Right lobe of liver (tissue), 6 donors: Measurements from ENCODE around the gene PCNX1. TPM values are rescaled to one million over a fixed set of nuclear protein-coding genes. Genes with fewer than 3 reads are reported as not detected.

Experiments used
- ATAC-seq, 4 donors: fragments of 200-7000 bp; cut with Tn5 transposase; one replicate each; pipeline ENCODE4 v1.9.1; 2020; ENCODE audit warnings: mild to moderate bottlenecking in 4 of 4, moderate library complexity in 4 of 4
- DNase-seq, 3 donors: peaks; one replicate each; pipeline ENCODE4 v3.0.0-alpha.2; 2020
- H3K27ac ChIP-seq, 3 donors: fragments of 200-600 bp; one replicate each; pipeline ENCODE4 v1.8.0; 2022
- H3K27me3 ChIP-seq, 2 donors: fragments of 200-600 bp; one replicate each; pipeline ENCODE4 v1.8.0; 2022
- H3K36me3 ChIP-seq, 4 donors: fragments of 200-600 bp; sonication (generic) in 1 of 4; one replicate each; pipeline versions ENCODE4 v1.5.1 to v1.8.0; 2017 to 2022; ENCODE audit warnings: control low read depth in 1 of 4
- H3K4me1 ChIP-seq, 4 donors: fragments of 200-600 bp; sonication (generic) in 1 of 4; one replicate each; pipeline versions ENCODE4 v1.5.1 to v1.8.0; 2017 to 2022; ENCODE audit warnings: control low read depth in 1 of 4
- H3K4me3 ChIP-seq, 3 donors: fragments of 200-600 bp; one replicate each; pipeline ENCODE4 v1.8.0; 2022
- H3K9me3 ChIP-seq, 4 donors: fragments of 200-600 bp; sonication (generic) in 1 of 4; one replicate each; pipeline versions ENCODE4 v1.5.1 to v1.8.0; 2017 to 2022; ENCODE audit warnings: control low read depth in 1 of 4
- POLR2A ChIP-seq: fragments of 450-650 bp; IDR thresholded peaks from one replicate; pipeline ENCODE4 v1.6.1; 2017; ENCODE audit warnings: antibody characterized with exemption, mild to moderate bottlenecking
- WGBS: methylation state at CpG from one replicate; pipeline ENCODE4 v1.1.6; 2018; ENCODE audit warnings: low coverage, low lambda C conversion rate; ENCODE audit not compliant: insufficient coverage; ENCODE audit errors: missing lambda C conversion rate; 5-methylcytosine and 5-hydroxymethylcytosine counted together
- intact Hi-C, 2 donors: fragments of 100-400 bp; cut with DNase I; formaldehyde crosslinking; loops; one replicate each; pipeline versions ENCODE4 v1.11.2 to v1.14.1; 2022
- total RNA-seq, 6 experiments: library from RNA; depleted of rRNA in 2 of 6; stranded (reverse); fragments of >200 nt in 2 of 6; fragmentation: NEBNext Ultra II Directional in 3 of 6; extraction: Animal tissue kit (Norgen Biotek cat#: 25700) in 3 of 6; gene quantifications; one replicate each; pipeline versions ENCODE4 v1.1.0 to v1.2.4, GENCODE V29; 2016 to 2023
- TF ChIP-seq, protein P1 (sequence below), 4 donors: fragments of 200-600 bp in 3 of 4; fragments of 450-650 bp in 1 of 4; IDR thresholded peaks; one replicate each; pipeline versions ENCODE4 v1.5.1 to v1.8.0; 2016 to 2022; ENCODE audit warnings: antibody characterized with exemption in 4 of 4, mild to moderate bottlenecking in 2 of 4
- donor health status: DM: no; HTN: yes; CAD: no.
- donor health status: DM: no; HTN: no; CAD: no.
- donor health status: DM: no; HTN: no; CAD: no.
- donor health status: DM: no; HTN: yes; CAD: no.
- donor health status: DM: no; HTN: yes; CAD: no.

PCNX1 gene
- total RNA-seq, 6 experiments from 2014 or later, result 25.4 to 33.2 (median 29.3) TPM

DNA sequence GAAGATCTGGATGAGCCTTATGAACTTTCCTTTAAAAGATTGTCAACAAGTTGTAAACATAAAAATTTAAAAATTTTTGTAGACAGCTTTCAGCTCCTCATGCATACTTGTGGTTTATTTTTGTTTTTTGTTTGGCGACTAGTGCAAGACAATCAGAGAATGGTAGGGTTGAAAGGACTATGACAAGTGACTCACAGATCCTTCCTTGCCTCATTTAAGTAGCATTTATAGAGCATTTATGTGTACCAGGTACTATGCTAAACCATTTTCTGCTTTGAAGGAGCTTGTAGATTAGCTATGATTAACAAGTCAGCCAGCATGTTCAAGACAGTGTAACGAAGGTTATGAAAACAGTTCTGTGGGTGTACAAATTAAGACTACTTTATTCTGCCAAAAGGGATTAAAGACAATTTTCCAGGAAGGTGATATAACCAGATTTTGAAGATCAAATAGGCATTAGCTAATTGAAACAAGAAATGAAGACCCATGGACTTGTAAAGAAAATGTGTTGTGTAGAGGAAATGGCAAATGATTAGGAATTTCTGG, 122.0 kb downstream of the PCNX1 start:
- ATAC-seq, result no peak
- TF ChIP-seq, protein P1, sequence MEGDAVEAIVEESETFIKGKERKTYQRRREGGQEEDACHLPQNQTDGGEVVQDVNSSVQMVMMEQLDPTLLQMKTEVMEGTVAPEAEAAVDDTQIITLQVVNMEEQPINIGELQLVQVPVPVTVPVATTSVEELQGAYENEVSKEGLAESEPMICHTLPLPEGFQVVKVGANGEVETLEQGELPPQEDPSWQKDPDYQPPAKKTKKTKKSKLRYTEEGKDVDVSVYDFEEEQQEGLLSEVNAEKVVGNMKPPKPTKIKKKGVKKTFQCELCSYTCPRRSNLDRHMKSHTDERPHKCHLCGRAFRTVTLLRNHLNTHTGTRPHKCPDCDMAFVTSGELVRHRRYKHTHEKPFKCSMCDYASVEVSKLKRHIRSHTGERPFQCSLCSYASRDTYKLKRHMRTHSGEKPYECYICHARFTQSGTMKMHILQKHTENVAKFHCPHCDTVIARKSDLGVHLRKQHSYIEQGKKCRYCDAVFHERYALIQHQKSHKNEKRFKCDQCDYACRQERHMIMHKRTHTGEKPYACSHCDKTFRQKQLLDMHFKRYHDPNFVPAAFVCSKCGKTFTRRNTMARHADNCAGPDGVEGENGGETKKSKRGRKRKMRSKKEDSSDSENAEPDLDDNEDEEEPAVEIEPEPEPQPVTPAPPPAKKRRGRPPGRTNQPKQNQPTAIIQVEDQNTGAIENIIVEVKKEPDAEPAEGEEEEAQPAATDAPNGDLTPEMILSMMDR (IDR thresholded peaks at IDR 0.05), result no peak
- TF ChIP-seq POLR2A, result no peak
- no peaks in the 10 kb centered on the region for H3K4me1 ChIP-seq
- H3K27me3 ChIP-seq, result no peaks in the 10 kb centered on the region
- intact Hi-C loops, result no loop called here
- no peak overlapping the region for H3K4me3 ChIP-seq
- no peak for DNase-seq
- H3K36me3 ChIP-seq, result peaks cover 0 to 19% (median 4%) of the 10 kb centered on the region in 4 donors
- no peak overlapping the region for H3K27ac ChIP-seq
- WGBS, result 93% methylated on average over 2 of the region's 2 CpGs
- H3K9me3 ChIP-seq, result no peaks in the 10 kb centered on the region

DNA sequence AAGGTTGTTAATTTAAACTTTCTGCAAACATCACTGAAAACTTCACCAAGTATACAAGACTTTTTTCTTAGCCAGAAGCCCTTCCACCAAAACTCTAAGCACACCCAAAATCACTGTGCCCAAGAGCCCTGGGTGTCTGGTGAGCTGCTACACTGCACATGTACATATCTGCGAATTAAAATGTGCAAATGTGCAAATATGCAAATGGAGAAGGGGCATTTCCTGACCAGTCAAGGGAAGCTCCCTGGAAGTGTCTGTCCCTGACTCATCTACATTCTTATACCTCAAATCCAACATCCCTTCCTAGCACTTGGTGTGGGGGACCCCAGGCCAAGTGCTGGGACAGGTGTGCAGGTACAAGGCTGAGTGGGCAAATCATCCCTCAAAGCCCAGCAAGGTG, 123.7 kb downstream of the PCNX1 start:
- intact Hi-C loops, result no loop called here
- Histone ChIP-seq H3K9me3 (no peaks in the 10 kb centered on the region), H3K27ac (no peak overlapping the region), H3K36me3 (peaks cover 0 to 19% (median 3%) of the 10 kb centered on the region in 4 donors), H3K4me3 (no peak overlapping the region), H3K27me3 (no peaks in the 10 kb centered on the region), H3K4me1 (no peaks in the 10 kb centered on the region)
- DNase-seq, result no peak
- 69% methylated on average over 1 of the region's 1 CpG for WGBS
- no peak for ATAC-seq
- TF ChIP-seq, protein P1 (IDR thresholded peaks at IDR 0.05), result no peak
- no peak for TF ChIP-seq POLR2A

DNA sequence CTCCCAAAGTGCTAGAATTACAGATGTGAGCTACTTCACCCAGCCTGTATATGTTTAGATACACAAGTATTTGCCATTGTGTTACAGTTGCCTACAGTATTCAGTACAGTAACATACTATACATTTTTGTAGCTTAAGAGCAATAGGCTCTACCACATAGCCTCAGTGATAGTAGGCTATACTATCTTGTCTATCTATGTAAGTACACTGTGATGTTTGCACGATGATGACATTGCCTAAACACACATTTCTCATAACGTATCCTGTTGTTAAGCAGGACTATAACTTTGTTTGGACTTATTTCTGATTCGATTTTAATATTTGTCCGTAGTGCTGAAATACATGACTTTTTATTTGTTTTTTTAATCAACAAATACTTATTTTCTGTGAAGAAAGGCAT, 129.2 kb downstream of the PCNX1 start:
- ATAC-seq (no peak), DNase-seq (no peak)
- no peaks in the 10 kb centered on the region for H3K4me1 ChIP-seq
- H3K27me3 ChIP-seq, result no peaks in the 10 kb centered on the region
- 90% methylated on average over 4 of the region's 4 CpGs for WGBS
- no peaks in the 10 kb centered on the region for H3K9me3 ChIP-seq
- no peak overlapping the region for H3K27ac ChIP-seq
- no peak for TF ChIP-seq POLR2A
- TF ChIP-seq, protein P1 (IDR thresholded peaks at IDR 0.05), result no peak
- H3K36me3 ChIP-seq, result peaks cover 0 to 17% (median 9%) of the 10 kb centered on the region in 4 donors
- intact Hi-C loops, result no loop called here
- no peak overlapping the region for H3K4me3 ChIP-seq

DNA sequence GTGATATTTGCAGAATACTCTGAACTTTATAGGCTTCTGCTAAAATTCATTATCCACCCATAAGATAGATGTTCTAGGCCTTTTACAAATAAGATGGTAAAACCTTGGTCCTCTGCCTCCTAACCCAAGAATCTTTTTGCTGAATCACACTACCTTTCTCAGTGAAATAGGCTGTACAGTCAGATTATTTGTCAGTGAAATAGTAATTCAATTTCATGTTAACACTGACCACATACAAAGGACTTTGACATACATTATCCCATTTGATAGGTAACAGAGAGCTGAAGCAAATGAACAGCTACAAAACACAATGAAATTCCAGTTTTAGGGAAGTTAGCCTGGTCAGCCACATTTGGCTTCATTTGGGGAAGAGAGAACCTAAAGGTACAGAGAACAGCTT, 141.1 kb downstream of the PCNX1 start:
- DNase-seq, result no peak
- intact Hi-C loops, result no loop called here
- peaks cover 0 to 4% (median 2%) of the 10 kb centered on the region in 4 donors for H3K36me3 ChIP-seq
- H3K27ac ChIP-seq, result no peak overlapping the region
- no peak overlapping the region for H3K4me3 ChIP-seq
- TF ChIP-seq, protein P1 (IDR thresholded peaks at IDR 0.05), result no peak
- TF ChIP-seq POLR2A, result no peak
- H3K4me1 ChIP-seq, result no peaks in the 10 kb centered on the region
- H3K9me3 ChIP-seq, result no peaks in the 10 kb centered on the region
- no peak for ATAC-seq
- no peaks in the 10 kb centered on the region for H3K27me3 ChIP-seq
